ENCODE measurements around the gene AGRP.

GRCh38 chr16:67528870-67529581 is 45.7 kb upstream of the AGRP start:
- TF ChIP-seq CTCF (IDR thresholded peaks at IDR 0.05; ENCODE audit: low read depth, low read length, poor library complexity, severe bottlenecking) (no peak), EZH2phosphoT487 (IDR thresholded peaks at IDR 0.05; ENCODE audit: borderline replicate concordance, low read length) (no peak)

All from DOHH2 (cell line).